NCI-H526 (cell line): ENCODE data around the gene AMMECR1L.
"Not testable (repeated sequence)": the region's sequence is repeated elsewhere in the genome, so short reads cannot be mapped to it uniquely, and the experiment has no call there.

ENCODE experiments used
- DNase-seq, 2 experiments: peaks; one replicate each; lab custom pipeline; 2025; lab: John Stamatoyannopoulos, UW

AMMECR1L gene

GRCh38 chr2:127841466-127842178 lies 44.1 kb downstream of the AMMECR1L start:
- DNase-seq = no peak

GRCh38 chr2:127840893-127841292 lies 44.9 kb downstream of the AMMECR1L start:
- DNase-seq = no peak

GRCh38 chr2:127834951-127835350 lies 50.8 kb downstream of the AMMECR1L start:
- no peak for DNase-seq

GRCh38 chr2:127829845-127830246 lies 55.9 kb downstream of the AMMECR1L start:
- DNase-seq = peak; percentile 81 to 87

GRCh38 chr2:127826708-127827107 lies 59.0 kb downstream of the AMMECR1L start:
- not testable (repeated sequence) for DNase-seq

GRCh38 chr2:127826047-127826446 lies 59.7 kb downstream of the AMMECR1L start:
- no peak for DNase-seq

GRCh38 chr2:127820080-127820668 lies 65.6 kb downstream of the AMMECR1L start:
- no peak for DNase-seq

- no peak for DNase-seq
These were observed 66.8 kb downstream of the AMMECR1L start for GRCh38 chr2:127818794-127819425.

- DNase-seq = peak; percentile 78 to 88
These were observed 67.5 kb downstream of the AMMECR1L start for GRCh38 chr2:127818241-127818640.

GRCh38 chr2:127814677-127815076 lies 71.1 kb downstream of the AMMECR1L start:
- DNase-seq = no peak

- not testable (repeated sequence) for DNase-seq
These were observed 73.3 kb downstream of the AMMECR1L start for GRCh38 chr2:127812441-127812840.
